ENCODE data around the gene GPR153.

Gene GPR153

GRCh38 chr1:6286266-6286665 lies 25.4 kb upstream of the GPR153 start:
- DNase-seq = no peak

- DNase-seq = no peak
Observed at GRCh38 chr1:6285336-6285735, 24.4 kb upstream of the GPR153 start.

GRCh38 chr1:6282577-6283270 lies 21.8 kb upstream of the GPR153 start:
- DNase-seq = no peak

GRCh38 chr1:6281511-6282402 lies 20.9 kb upstream of the GPR153 start:
- no peak for DNase-seq

GRCh38 chr1:6280761-6281451 lies 20.0 kb upstream of the GPR153 start:
- DNase-seq = no peak

GRCh38 chr1:6279613-6280383 lies 18.9 kb upstream of the GPR153 start:
- DNase-seq = no peak

GRCh38 chr1:6279066-6279465 lies 18.2 kb upstream of the GPR153 start:
- DNase-seq = no peak

GRCh38 chr1:6278263-6278662 lies 17.4 kb upstream of the GPR153 start:
- no peak for DNase-seq

- no peak for DNase-seq
Observed at GRCh38 chr1:6276811-6277555, 16.1 kb upstream of the GPR153 start.

- DNase-seq = no peak
Observed at GRCh38 chr1:6275826-6276782, 15.2 kb upstream of the GPR153 start.

GRCh38 chr1:6274622-6275139 lies 13.8 kb upstream of the GPR153 start:
- DNase-seq = no peak

- DNase-seq = no peak
Observed at GRCh38 chr1:6274102-6274501, 13.2 kb upstream of the GPR153 start.

- DNase-seq = no peak
Observed at GRCh38 chr1:6273380-6273891, 12.5 kb upstream of the GPR153 start.

GRCh38 chr1:6272868-6273267 lies 12.0 kb upstream of the GPR153 start:
- DNase-seq = no peak

GRCh38 chr1:6272452-6272851 lies 11.6 kb upstream of the GPR153 start:
- no peak for DNase-seq

- no peak for DNase-seq
Observed at GRCh38 chr1:6271554-6271953, 10.7 kb upstream of the GPR153 start.

- DNase-seq = no peak
Observed at GRCh38 chr1:6271006-6271405, 10.1 kb upstream of the GPR153 start.

- no peak for DNase-seq
Observed at GRCh38 chr1:6270401-6270800, 9.5 kb upstream of the GPR153 start.

- no peak for DNase-seq
Observed at GRCh38 chr1:6269720-6270400, 9.0 kb upstream of the GPR153 start.

- no peak for DNase-seq
Observed at GRCh38 chr1:6269296-6269695, 8.4 kb upstream of the GPR153 start.
